Left ventricle myocardium superior (tissue), 1 donor: Measurements from ENCODE around the gene SH3GL2. TPM values are rescaled to one million over a fixed set of nuclear protein-coding genes. Genes with fewer than 3 reads are reported as not detected.
"Not testable (repeated sequence)": the region's sequence is repeated elsewhere in the genome, so short reads cannot be mapped to it uniquely, and the experiment has no call there.

Experiments used
- ATAC-seq: fragments of 200-7000 bp; cut with Tn5 transposase; one replicate; pipeline ENCODE4 v1.9.1; 2020; ENCODE audit warnings: mild to moderate bottlenecking, moderate library complexity
- DNase-seq: peaks from one replicate; pipeline ENCODE4 v3.0.0-alpha.2; 2020
- intact Hi-C: fragments of 100-400 bp; cut with micrococcal nuclease; formaldehyde crosslinking; loops from one replicate; pipeline ENCODE4 v1.11.0; 2022
- total RNA-seq: library from RNA; stranded (reverse); fragmentation: NEBNext Ultra II Directional; extraction: Animal tissue kit (Norgen Biotek cat#: 25700); gene quantifications from one replicate; pipeline ENCODE4 v1.2.1, GENCODE V29; 2021
- donor health status: DM: no; HTN: yes; CAD: no; lungs with severe emphysema.

The SH3GL2 gene
- total RNA-seq, 1 donor from 2014 or later: 3.1 TPM

DNA sequence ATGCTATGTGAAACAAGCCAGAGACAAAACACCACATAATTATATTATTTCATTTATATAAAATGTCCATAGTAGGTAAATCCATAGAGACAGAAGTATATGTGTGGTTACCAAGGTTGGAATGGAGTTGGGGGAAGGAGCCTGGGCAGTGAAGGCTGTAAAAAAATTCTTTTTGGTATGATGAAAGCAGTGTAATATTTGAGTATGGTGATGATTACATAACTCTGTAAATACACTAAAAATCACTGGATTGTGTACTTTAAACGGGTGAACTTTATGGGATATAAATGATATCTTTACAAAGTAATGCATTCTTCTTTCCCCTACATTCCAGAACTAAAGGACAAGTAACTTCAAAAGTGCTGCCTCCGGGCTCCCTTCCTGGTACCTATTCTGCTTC is 155.8 kb downstream of the SH3GL2 start:
- DNase-seq (no peak), ATAC-seq (no peak)
- intact Hi-C loops: no loop called here

DNA sequence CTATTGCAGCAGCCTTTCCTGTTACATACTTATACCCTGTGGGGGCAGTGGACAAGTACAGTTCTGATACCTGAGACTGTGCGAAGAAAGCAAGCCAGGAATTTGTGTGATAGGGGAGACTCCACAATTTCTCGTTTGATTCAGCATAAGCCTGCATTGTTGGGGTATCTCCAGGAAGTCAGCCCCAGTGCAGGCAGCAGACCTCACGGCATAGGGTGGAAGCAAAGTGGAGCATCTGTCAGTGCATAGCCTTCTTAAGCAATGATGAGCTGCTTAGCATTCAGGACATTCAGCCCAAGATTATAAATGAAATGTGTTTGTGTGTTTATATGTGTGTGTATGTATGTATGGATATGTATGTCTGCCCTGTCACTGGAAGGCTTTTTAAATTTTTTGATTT is 157.0 kb downstream of the SH3GL2 start:
- DNase-seq (no peak), ATAC-seq (no peak)
- intact Hi-C loops: no loop called here

DNA sequence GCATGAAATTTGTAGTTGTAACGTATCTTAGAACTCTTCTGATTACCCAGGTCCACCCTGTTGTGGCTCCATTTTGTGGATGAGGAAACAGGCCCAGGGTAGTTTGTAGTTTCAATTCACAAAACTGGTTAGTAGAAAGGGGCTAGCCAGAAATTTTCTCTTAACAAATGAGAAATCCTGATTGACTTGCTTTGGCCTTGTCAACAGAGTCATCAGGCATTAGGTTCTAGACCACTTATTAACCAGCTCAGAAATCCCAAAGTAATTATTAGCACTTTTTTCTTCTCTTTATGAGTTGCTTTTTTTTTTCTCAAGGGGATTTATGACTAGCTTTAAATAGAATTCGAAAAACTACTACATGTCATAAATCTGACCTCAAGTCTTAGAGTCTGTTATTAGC is 160.2 kb downstream of the SH3GL2 start:
- ATAC-seq: no peak
- intact Hi-C loops: no loop called here
- DNase-seq: no peak

- DNase-seq: no peak
- no peak for ATAC-seq
- intact Hi-C loops: no loop called here
These were observed 160.9 kb downstream of the SH3GL2 start for GRCh38 chr9:17739736-17740135.

DNA sequence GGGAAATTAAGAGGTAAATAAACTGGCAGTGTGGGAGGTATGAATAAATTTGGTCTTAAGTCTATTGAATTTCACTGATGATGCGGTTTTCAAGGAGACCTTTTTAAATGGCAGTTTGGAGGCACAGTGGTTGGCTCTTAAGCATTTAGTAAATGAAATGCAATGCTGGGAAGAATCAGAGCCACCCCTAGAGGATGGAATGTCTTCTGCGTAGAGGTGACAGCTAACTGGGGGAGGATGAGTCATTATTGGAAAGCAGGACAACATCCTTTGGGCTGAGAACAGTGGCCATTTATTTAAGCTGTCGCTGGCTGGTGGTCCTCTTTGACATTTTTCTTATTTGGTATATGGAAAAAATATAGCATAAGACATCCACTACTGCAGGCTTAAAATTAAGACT is 163.2 kb downstream of the SH3GL2 start:
- ATAC-seq (no peak), DNase-seq (no peak)
- intact Hi-C loops: no loop called here

DNA sequence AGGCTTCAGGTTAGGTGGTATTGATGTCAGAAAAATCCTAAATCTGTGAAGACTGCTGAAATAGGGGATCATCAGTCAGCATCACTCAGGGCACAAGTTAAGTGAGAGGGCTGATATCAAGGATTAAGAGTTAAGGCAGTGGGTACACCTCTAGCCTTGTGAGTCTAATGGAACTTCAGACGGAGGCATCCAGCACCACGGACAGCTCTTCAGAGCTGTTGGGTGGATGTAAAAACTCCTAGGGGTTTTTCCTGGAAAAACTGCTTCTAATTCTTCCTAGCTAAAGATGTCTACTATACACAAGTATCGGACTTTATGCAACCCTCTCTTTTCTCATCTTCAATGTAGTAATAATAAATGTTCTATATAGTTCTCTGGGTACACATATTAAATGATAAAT is 165.9 kb downstream of the SH3GL2 start:
- ATAC-seq (no peak), DNase-seq (no peak)
- intact Hi-C loops: no loop called here

DNA sequence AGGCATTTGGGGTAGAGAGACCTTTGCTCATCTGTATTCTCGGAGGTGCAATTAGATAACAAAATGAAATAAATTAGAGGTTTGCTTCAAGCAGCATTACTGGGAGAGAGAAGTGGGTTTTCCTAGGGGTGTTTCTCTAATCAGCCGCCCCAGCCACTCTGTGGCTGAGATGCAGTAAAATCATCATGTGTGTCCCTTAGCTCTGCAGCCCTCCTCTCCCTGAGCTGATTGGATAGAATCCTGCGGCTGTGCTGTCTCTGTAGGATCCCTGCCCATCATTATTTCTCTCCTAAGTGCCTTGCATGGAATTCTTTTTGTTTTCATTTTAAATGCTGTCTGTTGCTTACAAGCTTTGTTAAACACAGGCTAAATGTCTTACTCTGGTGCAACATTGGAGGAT is 171.4 kb downstream of the SH3GL2 start:
- DNase-seq (no peak), ATAC-seq (no peak)
- intact Hi-C loops: no loop called here

DNA sequence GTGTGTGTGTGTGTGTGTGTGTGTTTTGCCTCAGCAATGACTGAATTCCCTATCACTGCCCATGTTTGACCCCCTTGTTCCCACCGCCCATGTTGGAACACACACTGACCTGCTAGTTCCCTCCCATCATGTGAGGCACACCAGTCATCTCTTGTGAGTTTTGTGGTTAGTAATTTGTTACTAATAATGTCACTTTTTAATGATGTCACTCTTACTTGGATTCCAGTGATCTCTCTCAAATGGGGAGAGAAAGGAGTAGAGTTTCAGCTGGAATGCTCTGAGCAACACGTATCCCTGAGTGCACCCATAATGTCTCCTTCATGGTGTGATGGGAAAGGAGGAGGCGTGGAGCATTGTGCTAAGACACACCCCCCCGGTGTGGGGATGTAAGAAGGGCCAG is 172.6 kb downstream of the SH3GL2 start:
- intact Hi-C loops: no loop called here
- no peak for DNase-seq
- no peak for ATAC-seq

GRCh38 chr9:17752021-17752420 is 173.2 kb downstream of the SH3GL2 start:
- intact Hi-C loops: no loop called here
- DNase-seq (no peak), ATAC-seq (no peak)

DNA sequence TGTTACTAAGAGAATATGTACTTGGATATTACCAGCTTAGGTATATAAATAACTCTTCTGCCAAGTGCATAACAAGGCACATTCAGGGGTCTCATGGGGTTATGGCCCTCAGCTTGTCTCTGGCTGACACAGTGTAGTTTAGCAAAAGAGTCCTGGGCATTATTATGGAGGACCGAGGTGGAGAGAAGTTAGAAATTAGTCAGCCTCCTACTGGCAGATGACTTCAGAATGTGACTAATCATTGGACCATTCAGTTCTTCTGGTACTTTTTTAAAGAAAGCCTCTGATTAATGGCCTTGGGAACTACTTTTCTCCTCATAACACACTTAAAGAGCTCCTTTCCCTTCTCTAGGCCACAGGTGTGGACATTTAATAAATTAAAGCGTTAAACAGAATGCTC is 178.9 kb downstream of the SH3GL2 start:
- intact Hi-C loops: no loop called here
- DNase-seq (no peak), ATAC-seq (no peak)

DNA sequence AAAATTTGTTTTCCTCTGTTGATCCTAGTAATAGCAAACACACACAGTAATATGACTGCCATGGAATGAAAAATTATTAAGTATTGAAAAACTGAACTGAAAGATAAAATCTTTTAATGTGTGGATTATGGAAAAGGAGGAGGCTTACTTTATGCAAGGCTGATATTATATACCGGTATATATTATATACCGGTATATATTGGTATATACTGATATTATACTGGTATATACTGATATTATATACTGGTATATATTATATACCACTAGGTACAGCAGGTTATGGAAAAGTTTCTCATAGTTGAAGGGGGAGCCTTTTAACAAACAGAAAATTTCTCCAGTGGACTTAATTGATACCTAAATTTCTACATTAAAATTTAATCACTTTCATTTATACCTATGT is 181.4 kb downstream of the SH3GL2 start:
- intact Hi-C loops: no loop called here
- ATAC-seq (no peak), DNase-seq (no peak)

GRCh38 chr9:17761984-17762676 is 183.3 kb downstream of the SH3GL2 start:
- ATAC-seq: no peak
- intact Hi-C loops: no loop called here
- DNase-seq: no peak

GRCh38 chr9:17764306-17764705 is 185.4 kb downstream of the SH3GL2 start:
- intact Hi-C loops: no loop called here
- DNase-seq (no peak), ATAC-seq (no peak)

DNA sequence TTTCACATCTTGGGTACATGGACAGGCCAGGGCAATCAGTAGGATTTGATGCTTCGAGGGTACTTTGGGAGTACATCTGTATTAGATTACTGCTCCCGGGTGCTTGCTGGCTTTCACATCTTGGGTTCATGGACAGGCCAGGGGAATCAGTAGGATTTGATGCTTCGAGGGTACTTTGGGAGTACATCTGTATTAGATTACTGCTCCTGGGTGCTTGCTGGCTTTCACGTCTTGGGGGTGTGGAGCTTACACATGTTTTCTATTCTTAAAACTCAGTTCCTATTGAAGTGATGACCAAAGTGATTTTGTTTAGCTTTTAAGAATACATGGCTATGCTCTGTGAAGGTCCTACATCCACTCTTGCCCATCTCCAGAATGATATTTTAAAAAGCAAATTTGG is 186.3 kb downstream of the SH3GL2 start:
- intact Hi-C loops, ATAC-seq, DNase-seq: not testable (repeated sequence)

- ATAC-seq: no peak
- intact Hi-C loops: no loop called here
These were observed 193.4 kb downstream of the SH3GL2 start for GRCh38 chr9:17772223-17772622.

GRCh38 chr9:17775656-17776055 is 196.8 kb downstream of the SH3GL2 start:
- no peak for ATAC-seq
- intact Hi-C loops: no loop called here
- no peak for DNase-seq

More at GRCh38 chr9:17772223-17772622, 193.4 kb downstream of the SH3GL2 start:
- no peak for DNase-seq

DNA sequence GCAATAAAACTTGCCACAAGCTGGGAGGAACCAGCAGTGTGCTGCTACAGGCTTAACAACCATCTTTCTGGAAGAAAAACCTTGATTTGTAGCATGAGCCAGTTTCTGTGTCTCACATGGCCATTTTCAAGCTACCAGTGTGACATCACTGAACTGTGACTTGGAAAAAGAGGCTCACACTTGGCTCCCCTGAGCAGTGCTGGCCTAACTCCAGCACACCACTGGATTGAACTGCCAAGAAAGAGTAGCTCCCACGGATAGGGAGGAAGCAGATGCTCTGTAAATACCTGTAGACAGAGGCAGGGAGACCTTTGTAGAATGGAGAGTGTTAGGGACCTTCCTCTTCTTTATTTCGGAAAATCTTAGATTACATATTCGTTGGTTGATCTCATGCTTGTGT is 197.9 kb downstream of the SH3GL2 start:
- intact Hi-C loops: no loop called here
- DNase-seq: peak; percentile 57
- ATAC-seq: peak; percentile 95

- intact Hi-C loops: no loop called here
- ATAC-seq (no peak), DNase-seq (no peak)
These were observed 198.6 kb downstream of the SH3GL2 start for GRCh38 chr9:17777465-17777864.

GRCh38 chr9:17782430-17783149 is 203.7 kb downstream of the SH3GL2 start:
- intact Hi-C loops: no loop called here
- DNase-seq: no peak
- ATAC-seq: no peak

DNA sequence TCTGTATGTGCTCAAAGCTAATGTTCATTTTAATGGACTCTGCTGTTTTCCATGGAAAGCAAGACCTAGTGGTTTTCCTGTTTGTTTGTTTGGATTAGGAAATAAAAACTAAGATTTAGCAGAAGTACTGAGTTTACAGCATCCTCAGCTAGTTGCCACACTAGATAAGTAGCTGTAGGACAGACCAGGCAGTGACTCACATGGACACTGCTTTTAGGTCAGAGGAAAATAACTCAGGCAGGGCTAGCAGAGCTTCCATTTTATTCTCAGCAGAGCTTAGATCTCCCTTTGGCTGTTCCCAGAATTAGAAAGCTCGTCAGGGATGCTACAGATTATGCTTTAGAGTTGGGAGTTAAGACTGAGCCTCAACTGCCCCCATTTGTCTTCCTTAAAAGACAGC is 204.4 kb downstream of the SH3GL2 start:
- DNase-seq (no peak), ATAC-seq (no peak)
- intact Hi-C loops: no loop called here

GRCh38 chr9:17789316-17789715 is 210.4 kb downstream of the SH3GL2 start:
- DNase-seq (no peak), ATAC-seq (no peak)
- intact Hi-C loops: no loop called here
